Stimulated activated CD8-positive, alpha-beta memory T cell treated with anti-CD3 and anti-CD28 coated beads, Interleukin-12 subunit alpha, Interleukin-12 subunit beta, amount 100 ng/mL, for 24 hours (primary cell): ENCODE measurements around the gene STRADB.
"Not testable (repeated sequence)": the region's sequence is repeated elsewhere in the genome, so short reads cannot be mapped to it uniquely, and the experiment has no call there.

Experiments used
- DNase-seq: peaks from one replicate; pipeline ENCODE4 v3.0.0-alpha.2; 2020; ENCODE audit errors: extremely low read depth

STRADB gene

DNA sequence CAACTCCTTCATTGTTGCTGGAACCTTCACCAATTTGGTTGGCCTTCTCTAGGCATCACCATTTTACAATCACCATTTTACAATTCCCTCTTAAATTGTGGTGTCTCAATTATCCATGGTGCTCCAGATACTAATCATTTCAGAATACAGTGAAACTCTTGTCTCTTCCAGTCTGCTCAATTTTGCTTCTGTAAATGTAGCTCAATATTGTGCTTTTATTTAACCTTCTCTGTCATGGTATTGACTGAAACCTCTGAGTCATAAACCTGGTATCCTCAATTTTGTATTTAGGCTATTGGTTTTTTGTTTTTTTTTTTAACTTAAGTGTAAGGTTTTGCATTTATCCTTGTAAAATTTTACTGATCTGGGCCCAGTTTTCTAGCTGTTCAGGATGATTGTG, 16.1 kb downstream of the STRADB start:
- DNase-seq: no peak

- no peak for DNase-seq
Measured at GRCh38 chr2:201470821-201471731, 19.5 kb downstream of the STRADB start.

DNA sequence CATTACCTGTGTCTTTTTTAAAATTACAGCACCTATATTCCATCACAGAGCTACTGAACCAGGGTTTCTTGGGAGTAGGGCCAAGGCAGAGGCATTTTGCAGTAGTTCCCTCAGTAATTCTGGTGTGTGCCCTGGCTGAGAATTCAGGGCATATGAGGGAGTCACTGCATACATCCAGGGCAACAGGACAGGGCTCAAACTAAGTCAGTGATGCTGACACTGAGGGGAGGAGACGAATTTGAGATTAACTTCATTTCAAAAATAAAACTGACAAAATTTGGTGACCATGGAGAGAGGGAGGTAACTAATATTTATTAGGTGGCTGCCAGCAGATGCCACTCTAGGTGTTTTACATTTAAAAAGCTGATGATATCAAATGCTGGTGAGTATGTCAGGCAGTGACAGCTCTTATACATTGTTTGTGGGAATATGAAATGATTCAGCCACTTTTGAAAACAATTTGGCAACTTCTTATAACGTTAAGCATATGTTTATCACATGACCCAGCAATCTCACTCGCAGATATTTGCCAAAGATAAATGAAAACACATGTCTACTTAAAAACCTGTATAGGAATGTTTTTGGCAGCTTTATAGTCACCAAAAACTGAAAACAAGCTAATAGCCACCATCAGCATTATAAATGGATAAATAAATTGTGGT, 20.3 kb downstream of the STRADB start:
- DNase-seq: no peak

DNA sequence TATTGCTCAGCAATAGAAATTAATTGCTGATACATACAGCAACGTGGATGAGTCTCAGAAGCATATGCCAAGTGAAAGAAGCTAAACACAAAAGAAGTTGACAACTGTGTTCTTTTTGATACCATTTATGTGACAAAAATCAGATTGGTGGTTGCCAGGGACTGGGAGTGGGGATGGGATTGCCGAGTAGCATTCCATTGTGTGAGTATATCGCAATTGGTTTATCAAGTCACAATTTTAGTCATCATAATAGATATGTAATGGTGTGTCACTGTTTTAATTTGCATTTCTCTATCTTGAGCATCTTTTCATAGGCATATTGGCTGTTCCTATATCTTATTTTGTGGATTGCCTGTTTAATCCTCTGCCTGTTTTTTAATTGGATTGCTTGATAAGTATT, 20.9 kb downstream of the STRADB start:
- DNase-seq: no peak

GRCh38 chr2:201482543-201482942, 31.0 kb downstream of the STRADB start:
- no peak for DNase-seq

- no peak for DNase-seq
Measured at GRCh38 chr2:201483342-201483741, 31.8 kb downstream of the STRADB start.

GRCh38 chr2:201483758-201484157, 32.2 kb downstream of the STRADB start:
- not testable (repeated sequence) for DNase-seq

DNA sequence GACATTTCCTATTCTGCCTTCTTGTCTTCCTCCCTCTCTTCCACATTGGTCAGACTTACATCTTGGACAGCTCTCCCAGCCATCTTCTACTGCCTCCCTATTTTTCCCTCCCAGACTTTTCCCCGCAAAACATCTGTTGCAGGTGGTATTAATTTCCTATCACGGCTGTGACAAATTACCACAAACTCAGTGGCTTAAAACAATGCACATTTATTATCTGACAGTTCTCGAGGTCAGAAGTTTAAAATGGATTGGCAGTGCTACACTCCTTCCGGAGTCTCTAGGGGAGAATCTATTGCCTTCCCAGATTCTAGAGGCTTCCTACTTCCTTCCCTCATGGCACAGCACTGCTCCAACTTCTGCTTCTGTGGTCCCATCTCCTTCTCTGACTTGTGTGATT, 33.3 kb downstream of the STRADB start:
- no peak for DNase-seq

DNA sequence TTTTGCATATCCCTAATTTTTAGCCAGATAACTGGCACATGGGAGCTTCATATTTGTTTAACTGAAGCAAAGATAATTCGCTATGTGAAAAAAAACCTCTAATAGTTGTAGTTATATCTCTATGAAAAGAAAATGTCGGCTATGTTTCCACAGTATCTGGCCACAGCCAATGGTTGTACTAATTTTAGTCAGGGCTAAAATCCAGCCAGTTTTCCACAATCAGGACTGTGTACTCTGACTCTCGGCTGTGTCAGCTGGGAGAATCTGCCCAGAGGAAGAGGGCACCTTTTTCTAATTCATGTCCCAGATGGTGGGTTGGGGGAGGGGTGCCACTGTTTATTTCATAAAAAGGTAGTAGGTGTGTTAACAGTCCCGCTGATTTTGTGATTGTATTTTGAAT, 38.8 kb downstream of the STRADB start:
- no peak for DNase-seq

- DNase-seq: no peak
Measured at GRCh38 chr2:201496785-201497184, 45.2 kb downstream of the STRADB start.

DNA sequence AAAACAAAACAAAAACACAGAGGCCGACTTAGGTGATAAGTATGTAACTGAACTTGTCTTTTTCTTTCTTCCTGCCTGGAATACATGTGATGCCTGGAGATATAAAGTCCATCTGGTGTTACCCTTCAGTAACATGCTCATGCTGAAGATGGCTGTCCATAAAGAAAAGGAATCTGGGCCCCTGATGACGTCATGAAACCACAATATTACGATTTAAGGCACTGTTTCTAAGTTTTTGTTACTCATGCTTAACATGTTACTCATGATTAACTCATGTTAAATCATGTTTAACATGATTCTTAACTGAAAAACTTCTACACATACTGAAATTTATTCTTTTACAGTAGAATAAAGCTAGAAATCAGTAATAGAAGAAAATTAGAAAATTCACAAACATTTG, 49.0 kb downstream of the STRADB start:
- no peak for DNase-seq

- DNase-seq: no peak
Measured at GRCh38 chr2:201502713-201503112, 51.2 kb downstream of the STRADB start.

DNA sequence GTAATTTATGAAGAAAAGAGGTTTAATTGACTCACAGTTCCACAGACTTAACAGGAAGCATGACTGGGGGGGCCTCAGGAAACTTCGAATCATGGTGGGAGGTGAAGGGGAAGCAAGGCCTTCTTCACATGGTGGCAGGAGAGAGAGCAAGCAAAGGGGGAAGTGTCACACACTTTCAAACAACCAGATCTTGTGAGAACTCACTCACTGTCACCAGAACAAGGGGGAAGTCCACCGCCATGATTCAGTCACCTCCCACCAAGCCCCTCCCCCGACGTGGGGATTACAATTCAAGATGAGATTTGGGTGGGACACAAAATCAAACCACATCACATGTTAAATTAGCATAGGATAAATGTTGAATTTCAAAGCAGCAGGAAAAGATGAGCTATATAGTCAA, 56.2 kb downstream of the STRADB start:
- no peak for DNase-seq

DNA sequence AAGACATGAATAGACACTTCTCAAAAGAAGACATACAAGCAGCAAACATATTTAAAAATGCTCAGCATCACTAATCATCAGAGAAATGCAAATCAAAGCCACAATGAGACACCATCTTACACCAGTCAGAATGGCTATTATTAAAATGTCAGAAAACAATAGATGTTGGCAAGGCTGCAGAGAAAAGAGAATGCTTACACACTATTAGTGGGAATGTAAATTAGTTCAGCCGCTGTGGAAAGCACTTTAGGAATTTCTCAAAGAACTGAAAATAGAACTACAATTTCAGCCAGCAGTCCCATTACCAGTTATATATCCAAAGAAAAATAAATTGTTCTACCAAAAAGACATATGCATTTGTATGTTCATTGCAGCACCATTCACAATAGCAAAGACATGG, 61.7 kb downstream of the STRADB start:
- DNase-seq: no peak

DNA sequence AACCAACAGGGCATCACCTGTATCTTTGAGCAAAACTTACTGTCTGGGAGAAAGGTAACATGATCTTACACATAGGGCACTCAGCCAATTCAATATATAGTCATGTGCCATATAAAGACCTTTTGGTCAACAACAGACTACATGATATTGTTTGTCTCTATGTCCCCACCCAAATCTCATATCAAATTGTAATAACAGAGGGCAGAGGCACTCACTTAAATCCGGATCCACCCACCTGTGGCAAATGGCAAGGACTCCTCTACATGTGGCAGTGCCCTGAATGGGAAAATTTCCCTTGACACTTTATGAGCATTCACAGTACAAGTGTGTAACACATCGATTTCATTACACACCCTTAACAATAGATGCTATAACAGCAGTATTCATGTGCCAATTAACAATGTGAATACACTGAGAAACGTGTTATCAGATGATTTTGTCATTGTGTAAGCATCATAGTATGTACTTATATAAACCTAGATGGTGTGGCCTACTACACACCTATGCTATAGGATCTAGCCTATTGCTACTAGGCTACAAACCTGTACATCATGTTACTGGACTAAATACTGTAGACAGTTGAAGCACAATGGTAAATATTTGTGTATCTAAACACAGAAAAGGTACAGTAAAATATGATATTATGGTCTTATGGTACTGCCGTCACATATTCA, 64.2 kb downstream of the STRADB start:
- DNase-seq: no peak

DNA sequence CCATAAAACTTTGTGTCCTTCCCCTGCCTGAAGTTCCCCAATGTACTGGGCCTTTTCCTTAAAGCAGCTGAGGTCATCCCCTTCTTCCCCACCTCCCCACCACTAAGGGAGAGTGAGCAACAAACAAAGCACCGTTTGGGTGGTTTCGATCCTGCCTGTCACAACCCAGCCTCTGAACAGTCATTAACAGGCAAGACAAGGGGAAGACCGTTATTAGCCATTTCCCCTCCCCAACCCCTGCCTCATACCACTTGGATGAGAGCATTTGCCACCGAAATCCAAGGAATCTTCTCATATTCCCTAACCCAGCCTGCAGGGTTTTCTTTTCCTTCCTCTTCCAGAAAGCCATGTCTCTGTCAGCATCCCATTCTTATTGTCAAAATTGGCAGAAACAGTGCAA, 65.6 kb downstream of the STRADB start:
- DNase-seq: no peak

DNA sequence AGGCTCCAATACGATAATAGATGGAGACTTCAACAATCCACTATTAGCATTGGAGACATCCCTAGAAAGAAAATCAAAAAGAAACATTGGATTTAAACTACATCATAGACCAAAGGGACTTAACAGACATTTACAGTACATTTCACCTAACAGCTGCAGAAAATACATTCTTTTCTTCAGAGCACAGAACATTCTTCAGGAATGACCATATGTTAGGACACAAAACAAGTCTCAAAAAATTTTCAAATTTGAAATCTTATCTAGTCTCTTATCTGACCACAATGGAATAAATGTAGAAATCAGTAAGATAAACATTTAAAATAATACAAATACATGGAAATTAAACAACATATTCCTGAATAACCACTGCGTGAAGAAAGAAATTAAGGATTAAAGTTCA, 68.7 kb downstream of the STRADB start:
- no peak for DNase-seq

GRCh38 chr2:201522965-201523364, 71.4 kb downstream of the STRADB start:
- DNase-seq: no peak

- DNase-seq: no peak
Measured at GRCh38 chr2:201523506-201523905, 72.0 kb downstream of the STRADB start.
